Progenitor cell of endocrine pancreas (in vitro differentiated cells): ENCODE data around the gene RAB25. TPM values are rescaled to one million over a fixed set of nuclear protein-coding genes. Genes with fewer than 3 reads are reported as not detected.

Source experiments
- DNase-seq: peaks from one replicate; pipeline ENCODE4 v3.0.0; 2021; ENCODE audit warnings: low spot score; ENCODE audit not compliant: unreplicated experiment
- H3K27ac Mint-ChIP-seq: 2 replicates; pipeline ENCODE4 v1.8.0; 2021; ENCODE audit warnings: mild to moderate bottlenecking, moderate library complexity, mixed read lengths
- H3K27me3 Mint-ChIP-seq: 2 replicates; pipeline ENCODE4 v1.8.0; 2021; ENCODE audit warnings: mixed read lengths
- H3K36me3 Mint-ChIP-seq: 2 replicates; pipeline ENCODE4 v1.8.0; 2022; ENCODE audit warnings: mixed read lengths; ENCODE audit not compliant: insufficient read depth
- H3K4me1 Mint-ChIP-seq: 2 replicates; pipeline ENCODE4 v1.8.0; 2021; ENCODE audit warnings: low read depth, mixed read lengths
- H3K4me3 Mint-ChIP-seq: 2 replicates; pipeline ENCODE4 v1.8.0; 2021; ENCODE audit warnings: low read depth, mild to moderate bottlenecking, moderate library complexity, mixed read lengths
- H3K9me3 Mint-ChIP-seq: 2 replicates; pipeline ENCODE4 v1.8.0; 2021; ENCODE audit warnings: low read depth, mixed read lengths
- CTCF ChIP-seq: fragments of 200-600 bp; sonication (generic); IDR thresholded peaks from one replicate; pipeline ENCODE4 v1.5.0; 2021; ENCODE audit warnings: antibody characterized with exemption, mild to moderate bottlenecking; ENCODE audit not compliant: unreplicated experiment
- total RNA-seq: library from RNA; stranded (reverse); gene quantifications from 2 replicates; pipeline ENCODE4 v1.2.1, GENCODE V29; 2021

The RAB25 gene
- total RNA-seq, 1 donor from 2014 or later = 93.8 TPM

- no peak for TF ChIP-seq CTCF
- no peak for DNase-seq
- H3K4me1 Mint-ChIP-seq = peaks cover 32% of the 10 kb centered on the region
- peak overlapping the region; percentile 92 for H3K27ac Mint-ChIP-seq
- no peak overlapping the region for H3K4me3 Mint-ChIP-seq
- no peaks in the 10 kb centered on the region for H3K9me3 Mint-ChIP-seq
- no peaks in the 10 kb centered on the region for H3K27me3 Mint-ChIP-seq
- peaks cover 17% of the 10 kb centered on the region for H3K36me3 Mint-ChIP-seq
Observed at GRCh38 chr1:156072251-156072650, 11.3 kb downstream of the RAB25 start.

- Mint-ChIP-seq H3K27me3 (no peaks in the 10 kb centered on the region), H3K4me3 (no peak overlapping the region), H3K27ac (peak overlapping the region; percentile 92), H3K4me1 (peaks cover 41% of the 10 kb centered on the region), H3K9me3 (no peaks in the 10 kb centered on the region), H3K36me3 (peaks cover 26% of the 10 kb centered on the region)
- DNase-seq = no peak
- TF ChIP-seq CTCF = no peak
Observed at GRCh38 chr1:156073110-156073687, 12.2 kb downstream of the RAB25 start.

- Mint-ChIP-seq H3K36me3 (peaks cover 29% of the 10 kb centered on the region), H3K27me3 (no peaks in the 10 kb centered on the region), H3K4me1 (peaks cover 46% of the 10 kb centered on the region), H3K9me3 (no peaks in the 10 kb centered on the region), H3K27ac (peak overlapping the region; percentile 94), H3K4me3 (no peak overlapping the region)
- no peak for DNase-seq
- no peak for TF ChIP-seq CTCF
Observed at GRCh38 chr1:156073740-156074139, 12.8 kb downstream of the RAB25 start.

- H3K27ac Mint-ChIP-seq = peak overlapping the region; percentile 0
Observed at GRCh38 chr1:156074661-156075060, 13.7 kb downstream of the RAB25 start.

GRCh38 chr1:156075162-156075561 lies 14.2 kb downstream of the RAB25 start:
- peak overlapping the region; percentile 75 for H3K27ac Mint-ChIP-seq
- H3K4me3 Mint-ChIP-seq = no peak overlapping the region
- no peak for DNase-seq
- H3K36me3 Mint-ChIP-seq = peaks cover 38% of the 10 kb centered on the region
- peaks cover 59% of the 10 kb centered on the region for H3K4me1 Mint-ChIP-seq
- no peaks in the 10 kb centered on the region for H3K27me3 Mint-ChIP-seq
- no peaks in the 10 kb centered on the region for H3K9me3 Mint-ChIP-seq
- TF ChIP-seq CTCF = no peak

More at GRCh38 chr1:156074661-156075060, 13.7 kb downstream of the RAB25 start:
- H3K27me3 Mint-ChIP-seq = no peaks in the 10 kb centered on the region
- H3K9me3 Mint-ChIP-seq = no peaks in the 10 kb centered on the region
- H3K4me3 Mint-ChIP-seq = no peak overlapping the region
- peaks cover 56% of the 10 kb centered on the region for H3K4me1 Mint-ChIP-seq
- TF ChIP-seq CTCF = no peak
- peaks cover 35% of the 10 kb centered on the region for H3K36me3 Mint-ChIP-seq
- no peak for DNase-seq
